ENCODE measurements around the gene RAD51C. TPM values are rescaled to one million over a fixed set of nuclear protein-coding genes. Genes with fewer than 3 reads are reported as not detected.
A peak's percentile ranks its signal among the peaks of the same experiment; 100 is the strongest.

Gene RAD51C
- total and polyA plus RNA-seq, 9 of the 15 experiments (the other 6 are each of a cell fraction or from before 2014, with no cell fraction given) = 93.9 to 341 (median 135) TPM

GRCh38 chr17:58706351-58707140, 14.1 kb downstream of the RAD51C start (continued):
- no peak for TF ChIP-seq CHAMP1 (IDR thresholded peaks at IDR 0.05)
- peak; percentile 38; the same call in 1 of the 2 replicates for TF ChIP-seq PKNOX1 (IDR thresholded peaks at IDR 0.05)
- no peak for TF ChIP-seq ZBTB34 (CRISPR knock-in tag; IDR thresholded peaks at IDR 0.05)
- peak; percentile 97 for TF ChIP-seq MEF2D (tag; conservative IDR thresholded peaks at IDR 0.05; ENCODE audit: low read depth)
- TF ChIP-seq EP300 (IDR thresholded peaks at IDR 0.05; ENCODE audit: low read length) = peak; percentile 32; the same call in 1 of the 2 replicates
- no peak for TF ChIP-seq MECOM (CRISPR knock-in tag; IDR thresholded peaks at IDR 0.05)
- TF ChIP-seq ZNF277 (CRISPR knock-in tag; IDR thresholded peaks at IDR 0.05; ENCODE audit: borderline replicate concordance) = no peak
- TF ChIP-seq VEZF1 (CRISPR knock-in tag; IDR thresholded peaks at IDR 0.05) = peak; percentile 24; the same call in 1 of the 2 replicates
- TF ChIP-seq TEAD4 (IDR thresholded peaks at IDR 0.05; ENCODE audit: low read length) = peak; percentile 52; the same call in 1 of the 2 replicates
- TF ChIP-seq TEAD4 (CRISPR knock-in tag; IDR thresholded peaks at IDR 0.05; ENCODE audit: borderline replicate concordance) = no peak
- peak in 1 of 3 experiments; percentile 41; a peak in 2 of 6 replicates for TF ChIP-seq ZBTB11 (CRISPR knock-in tag; IDR thresholded peaks at IDR 0.05)
- peak; percentile 24; the same call in 1 of the 2 replicates for TF ChIP-seq LEF1 (IDR thresholded peaks at IDR 0.05)
- TF ChIP-seq MEF2A (IDR thresholded peaks at IDR 0.05; ENCODE audit: control insufficient read depth, low read depth, low read length) = peak; percentile 79
- peak; percentile 37; the same call in 1 of the 2 replicates for TF ChIP-seq DPF2 (IDR thresholded peaks at IDR 0.05)

All from K562 (cell line).